ENCODE measurements around the gene TPRG1L. TPM values are rescaled to one million over a fixed set of nuclear protein-coding genes. Genes with fewer than 3 reads are reported as not detected.
"Not testable (repeated sequence)": the region's sequence is repeated elsewhere in the genome, so short reads cannot be mapped to it uniquely, and the experiment has no call there.

TPRG1L gene
- total RNA-seq = 10 to 100 TPM in 1 of 2 donors, 1 to 10 TPM in 1; 8.6 to 24.4 TPM

GRCh38 chr1:3624200-3625136 lies at the start of gene TPRG1L:
TSS of gene TPRG1L (plus strand) at chr1:3625015. CDS start at chr1:3625073, 58 bp downstream.
- DNase-seq (peak; percentile 98 to 99 (median 99)), ATAC-seq (peak; percentile 97)
- intact Hi-C loops (cut with DNase I) = no loop called here
- Histone ChIP-seq H3K27me3 (no peaks in the 10 kb centered on the region), H3K36me3 (replicated peaks in 1 of 2; ENCODE audit: insufficient read depth in 1 of 2, low read depth in 2 of 2) (peaks cover 0 to 11% of the 10 kb centered on the region in 2 donors), H3K27ac (peak within 1 kb of the TSS; percentile 48 to 77 (median 69)), H3K4me1 (peaks cover 31% of the 10 kb centered on the region), H3K4me3 (peak within 1 kb of the TSS; percentile 67 to 98), H3K9me3 (no peaks in the 10 kb centered on the region)
- TF ChIP-seq POLR2A (IDR thresholded peaks at IDR 0.05) = peak in 2 of 3 donors; percentile 38 to 56
- TF ChIP-seq CTCF (IDR thresholded peaks at IDR 0.05) = no peak
- WGBS, 2 donors = 0 to 1% methylated on average over 12 to 105 of the region's 108 CpGs

- DNase-seq; H3K9me3 ChIP-seq; H3K27ac ChIP-seq; H3K27me3 ChIP-seq; intact Hi-C loops (cut with DNase I); H3K4me1 ChIP-seq; ATAC-seq; H3K4me3 ChIP-seq; H3K36me3 ChIP-seq (replicated peaks in 1 of 2; ENCODE audit: insufficient read depth in 1 of 2, low read depth in 2 of 2): not testable (repeated sequence)
- 71 to 76% methylated on average over 6 of the region's 6 CpGs for WGBS, 2 donors
Observed at GRCh38 chr1:3575515-3575914, 49.3 kb upstream of the TPRG1L start.

GRCh38 chr1:3575993-3576392 lies 48.8 kb upstream of the TPRG1L start:
- H3K4me1 ChIP-seq = no peaks in the 10 kb centered on the region
- ATAC-seq (no peak), DNase-seq (no peak)
- intact Hi-C loops (cut with DNase I) = no loop called here
- WGBS, 2 donors = 75 to 85% methylated on average over 7 to 12 of the region's 15 CpGs
- H3K27ac ChIP-seq = no peak overlapping the region
- no peaks in the 10 kb centered on the region for H3K27me3 ChIP-seq
- TF ChIP-seq POLR2A (IDR thresholded peaks at IDR 0.05) (no peak), CTCF (IDR thresholded peaks at IDR 0.05) (no peak)
- no peaks in the 10 kb centered on the region for H3K36me3 ChIP-seq (replicated peaks in 1 of 2; ENCODE audit: insufficient read depth in 1 of 2, low read depth in 2 of 2)
- no peaks in the 10 kb centered on the region for H3K9me3 ChIP-seq
- no peak overlapping the region for H3K4me3 ChIP-seq

GRCh38 chr1:3577300-3577699 lies 47.5 kb upstream of the TPRG1L start:
- TF ChIP-seq CTCF (IDR thresholded peaks at IDR 0.05) (no peak), POLR2A (IDR thresholded peaks at IDR 0.05) (no peak)

GRCh38 chr1:3577711-3578432 lies 46.9 kb upstream of the TPRG1L start:
- intact Hi-C loops (cut with DNase I) = no loop called here
- 64 to 70% methylated on average over 13 to 27 of the region's 27 CpGs for WGBS, 2 donors
- Histone ChIP-seq H3K4me3 (no peak overlapping the region), H3K27ac (no peak overlapping the region), H3K36me3 (replicated peaks in 1 of 2; ENCODE audit: insufficient read depth in 1 of 2, low read depth in 2 of 2) (no peaks in the 10 kb centered on the region), H3K4me1 (no peaks in the 10 kb centered on the region), H3K9me3 (no peaks in the 10 kb centered on the region), H3K27me3 (no peaks in the 10 kb centered on the region)
- TF ChIP-seq POLR2A (IDR thresholded peaks at IDR 0.05) = no peak
- no peak for TF ChIP-seq CTCF (IDR thresholded peaks at IDR 0.05)
- ATAC-seq (no peak), DNase-seq (no peak)

More at GRCh38 chr1:3577300-3577699, 47.5 kb upstream of the TPRG1L start:
- H3K27me3 ChIP-seq = no peaks in the 10 kb centered on the region
- peak in 2 of 4 donors; percentile 11 to 23 for DNase-seq
- no peak for ATAC-seq
- no peaks in the 10 kb centered on the region for H3K36me3 ChIP-seq (replicated peaks in 1 of 2; ENCODE audit: insufficient read depth in 1 of 2, low read depth in 2 of 2)
- H3K27ac ChIP-seq = no peak overlapping the region
- no peaks in the 10 kb centered on the region for H3K4me1 ChIP-seq
- 67 to 82% methylated on average over 2 to 7 of the region's 7 CpGs for WGBS, 2 donors
- no peak overlapping the region for H3K4me3 ChIP-seq
- intact Hi-C loops (cut with DNase I) = no loop called here
- H3K9me3 ChIP-seq = no peaks in the 10 kb centered on the region

All from body of pancreas (tissue), 4 donors.